Middle frontal gyrus (tissue), 1 donor: ENCODE data around the gene VSIG4.
"Not testable (repeated sequence)": the region's sequence is repeated elsewhere in the genome, so short reads cannot be mapped to it uniquely, and the experiment has no call there.

ENCODE experiments used
- DNase-seq: peaks from one replicate; pipeline ENCODE4 v3.0.0-alpha.2; 2015; ENCODE audit warnings: low spot score; ENCODE audit errors: extremely low spot score

VSIG4 gene, protein sequence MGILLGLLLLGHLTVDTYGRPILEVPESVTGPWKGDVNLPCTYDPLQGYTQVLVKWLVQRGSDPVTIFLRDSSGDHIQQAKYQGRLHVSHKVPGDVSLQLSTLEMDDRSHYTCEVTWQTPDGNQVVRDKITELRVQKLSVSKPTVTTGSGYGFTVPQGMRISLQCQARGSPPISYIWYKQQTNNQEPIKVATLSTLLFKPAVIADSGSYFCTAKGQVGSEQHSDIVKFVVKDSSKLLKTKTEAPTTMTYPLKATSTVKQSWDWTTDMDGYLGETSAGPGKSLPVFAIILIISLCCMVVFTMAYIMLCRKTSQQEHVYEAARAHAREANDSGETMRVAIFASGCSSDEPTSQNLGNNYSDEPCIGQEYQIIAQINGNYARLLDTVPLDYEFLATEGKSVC

DNA sequence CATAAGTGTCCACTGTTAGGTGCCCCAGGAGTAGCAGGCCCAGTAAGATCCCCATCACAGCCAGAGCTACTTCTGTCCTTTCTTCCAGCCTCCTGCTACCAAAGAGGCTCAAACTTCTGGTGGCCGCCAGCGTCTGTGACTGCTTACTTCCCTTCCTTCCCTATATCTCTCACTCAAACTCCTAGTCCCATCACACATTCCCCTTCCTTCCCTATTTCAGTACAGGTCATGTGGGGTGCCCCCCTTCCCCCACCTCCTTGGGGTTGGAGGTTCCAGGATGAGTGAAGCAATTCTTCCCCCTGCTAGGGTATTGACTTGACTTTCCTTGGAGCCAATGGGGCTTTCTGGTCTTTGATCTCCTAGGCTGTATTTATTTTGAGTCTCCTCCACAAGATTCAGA lies at the start of gene VSIG4:
TSS of gene VSIG4 (minus strand) at position 137 of the 400 bp plus-strand sequence. CDS start at position 55, 82 bp downstream.
- no peak for DNase-seq

DNA sequence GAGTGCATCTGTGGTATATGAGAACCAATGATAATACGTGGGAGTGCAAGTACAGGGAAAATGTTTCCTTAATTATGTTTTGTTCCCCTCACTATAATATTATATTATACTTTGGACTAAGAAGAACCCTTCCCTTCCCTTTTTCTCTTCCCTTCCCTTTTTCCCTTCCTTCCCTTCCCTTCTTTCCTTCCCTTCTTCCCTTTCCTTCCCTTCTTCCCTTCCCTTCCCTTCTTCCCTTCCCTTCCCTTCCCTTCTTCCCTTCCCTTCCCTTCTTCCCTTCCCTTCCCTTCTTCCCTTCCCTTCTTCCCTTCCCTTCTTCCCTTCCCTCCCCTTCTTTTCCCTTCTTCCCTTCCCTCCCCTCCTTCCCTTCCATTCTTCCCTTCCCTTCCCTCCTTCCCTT lies 36.9 kb upstream of the VSIG4 start:
- DNase-seq: no peak

DNA sequence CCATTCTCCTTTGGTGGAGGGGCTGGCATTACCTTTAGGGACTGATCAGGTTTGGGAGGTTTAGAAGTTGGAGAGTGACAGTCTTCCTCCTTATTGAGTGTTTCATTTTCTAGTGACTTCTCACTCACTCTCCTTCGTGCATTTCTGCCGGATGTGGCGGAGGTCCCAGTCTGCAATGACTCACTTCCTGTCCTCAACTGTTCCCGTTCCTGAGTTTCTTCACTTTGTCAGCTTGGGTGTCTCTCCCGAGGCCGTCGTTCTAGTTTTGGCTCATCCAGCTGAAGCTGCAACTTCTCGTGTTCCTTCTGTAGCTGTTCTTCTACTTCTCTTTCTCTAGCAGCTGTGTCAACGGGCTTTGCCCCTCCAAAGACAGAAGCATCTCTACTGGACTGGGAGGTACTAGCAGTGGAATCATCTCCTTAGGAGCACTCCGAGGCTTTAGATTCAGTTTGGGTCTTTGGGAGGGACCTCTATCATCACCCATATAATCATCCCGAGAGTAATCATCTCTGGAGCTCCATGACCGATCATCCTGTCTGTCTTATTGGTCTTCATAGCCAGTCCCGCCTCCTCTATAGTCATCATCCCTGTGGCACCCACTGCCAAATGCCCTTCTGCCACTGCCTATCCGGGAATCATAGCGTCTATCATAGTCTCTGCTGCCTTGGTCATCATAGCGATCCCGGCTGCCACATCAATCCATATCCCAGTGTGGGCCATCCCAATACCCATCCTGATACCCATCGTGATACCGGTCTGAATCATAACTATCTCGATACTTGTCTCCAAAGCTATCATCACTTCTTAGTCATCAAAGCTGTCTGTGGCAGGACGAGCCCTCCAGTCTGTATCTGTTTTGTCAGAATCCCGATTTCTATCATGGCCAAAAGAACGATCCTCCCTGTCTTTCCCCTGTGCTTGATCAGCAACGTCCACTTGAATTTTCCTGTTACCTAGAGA lies 35.3 kb upstream of the VSIG4 start:
- no peak for DNase-seq

DNA sequence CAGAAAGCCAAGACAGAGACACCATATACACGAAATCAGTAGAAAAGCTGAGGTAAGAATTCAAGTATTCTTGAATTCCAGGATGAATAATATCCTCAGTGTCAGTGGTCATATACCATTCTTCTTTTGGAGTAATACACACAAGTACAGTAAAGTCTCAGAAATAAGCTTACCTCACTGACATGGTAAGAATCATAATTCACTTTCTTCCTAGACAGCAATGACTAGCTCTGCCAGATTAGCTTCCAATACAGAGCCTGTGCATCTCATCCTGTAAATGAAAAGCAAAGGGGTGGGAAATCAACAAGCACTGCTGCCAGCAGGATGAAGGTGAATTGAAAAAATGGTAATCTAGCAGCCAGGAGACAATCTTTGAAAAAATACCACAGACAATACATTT lies 31.2 kb upstream of the VSIG4 start:
- DNase-seq: no peak

DNA sequence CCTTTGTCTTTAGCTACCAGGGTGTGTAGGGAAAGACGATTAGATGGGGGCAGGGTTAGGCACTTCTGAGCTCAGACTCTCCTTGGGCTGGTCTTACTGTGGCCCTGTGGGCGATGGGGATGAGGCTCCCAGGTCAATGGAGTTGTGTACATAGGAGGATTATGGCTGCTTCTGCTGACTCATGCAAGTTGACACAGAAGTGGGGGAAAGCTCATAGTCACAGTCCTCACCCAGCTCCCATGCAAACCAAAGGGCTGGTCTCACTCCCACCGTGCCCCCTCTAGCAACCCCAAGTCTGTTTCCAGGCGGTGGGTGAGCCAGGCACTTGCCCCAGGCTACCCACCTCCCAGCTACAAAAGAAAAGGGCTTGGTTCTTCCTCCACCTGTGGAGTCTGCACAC lies 24.4 kb upstream of the VSIG4 start:
- DNase-seq: no peak

DNA sequence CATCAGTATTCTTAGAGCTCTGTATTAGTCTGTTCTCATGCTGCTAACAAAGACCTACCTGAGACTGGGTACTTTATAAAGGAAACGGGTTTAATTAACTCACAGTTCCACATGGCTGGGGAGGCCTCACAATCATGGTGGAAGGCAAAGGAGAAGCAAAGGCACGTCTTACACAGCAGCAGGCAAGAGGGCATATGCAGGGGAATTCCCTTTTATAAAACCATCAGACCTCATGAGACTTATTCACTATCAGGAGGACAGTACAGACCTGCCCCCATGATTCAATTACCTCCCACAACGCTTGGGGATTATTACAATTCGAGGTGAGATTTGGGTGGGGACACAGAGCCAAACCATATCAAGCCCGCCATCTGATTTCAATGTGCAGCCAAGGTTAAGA lies 17.1 kb upstream of the VSIG4 start:
- not testable (repeated sequence) for DNase-seq

DNA sequence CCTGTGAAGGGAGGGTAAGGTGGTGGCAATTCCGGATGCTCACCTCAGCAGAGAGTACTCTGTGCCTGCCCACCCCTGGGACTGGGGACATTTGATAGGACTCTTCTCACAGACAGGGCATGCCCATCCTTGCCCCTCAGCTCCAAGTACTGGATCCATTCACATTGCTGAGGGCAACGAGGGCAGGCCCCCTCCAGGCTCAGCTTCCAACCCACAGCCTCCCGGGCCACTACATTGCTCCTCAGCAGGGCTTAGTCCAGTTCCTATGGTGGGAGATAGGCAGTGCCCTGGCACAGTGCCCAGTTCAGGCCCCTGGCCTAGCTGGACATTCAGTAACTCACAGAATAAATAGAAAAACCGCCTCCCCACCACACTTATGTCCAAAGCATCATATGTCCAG lies 15.1 kb upstream of the VSIG4 start:
- no peak for DNase-seq

DNA sequence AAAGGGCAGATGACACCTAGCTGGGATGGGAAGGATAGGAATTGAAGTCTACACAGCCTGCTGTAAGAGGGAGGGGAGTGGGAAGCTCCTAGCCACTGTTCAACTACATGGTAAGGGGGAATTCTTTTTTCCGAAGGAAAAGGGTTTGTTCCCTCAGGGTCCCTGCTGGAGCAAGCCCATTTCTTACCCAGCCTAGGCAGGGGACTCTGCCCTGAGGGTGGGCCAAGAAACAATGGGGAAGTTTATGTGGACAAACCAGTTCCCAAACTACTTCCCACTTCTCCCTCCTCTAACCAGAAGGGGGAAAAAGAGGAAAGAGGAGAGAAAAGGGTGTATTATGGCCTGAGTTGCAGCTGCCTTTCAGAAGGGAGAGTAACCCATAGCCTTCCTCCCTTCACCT lies 13.5 kb upstream of the VSIG4 start:
- DNase-seq: no peak

DNA sequence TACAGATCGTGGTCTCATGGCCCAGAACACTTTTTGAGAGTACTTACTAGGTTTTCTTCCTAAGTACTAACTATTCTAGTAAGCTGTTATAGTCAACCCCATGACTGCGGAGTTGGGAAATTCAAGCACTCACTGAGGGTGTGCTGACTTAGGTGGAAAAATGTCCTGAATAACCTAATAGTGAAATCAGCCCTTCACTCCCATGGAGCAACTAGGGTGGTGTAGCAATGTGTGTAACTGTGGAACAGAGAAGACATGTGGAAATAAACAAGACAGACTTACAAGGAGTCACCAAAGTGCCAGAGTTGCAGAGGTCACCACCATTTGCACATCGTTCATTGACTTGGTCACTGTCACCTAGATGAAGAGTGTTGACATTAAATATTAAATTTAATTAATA lies 12.1 kb upstream of the VSIG4 start:
- no peak for DNase-seq

DNA sequence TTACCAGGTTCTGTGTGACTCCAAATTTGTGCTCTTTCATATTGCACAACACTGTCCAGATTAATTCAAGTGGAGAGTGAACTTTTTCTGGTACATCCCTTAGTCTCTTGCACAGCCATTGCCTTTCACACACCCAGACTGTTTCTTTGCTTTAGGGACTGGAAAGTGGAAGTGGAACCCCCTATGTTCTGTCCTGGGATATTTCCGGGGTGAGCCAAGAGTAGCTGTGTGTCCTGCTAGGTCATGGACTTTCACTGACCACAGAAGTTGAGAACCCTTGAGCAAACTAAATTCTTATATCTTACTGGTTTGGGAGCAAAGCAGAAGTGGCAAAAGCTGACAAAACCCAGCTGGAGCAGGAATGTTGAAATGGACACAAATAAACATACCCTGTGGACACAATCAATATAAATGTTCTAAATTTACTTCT lies 10.3 kb upstream of the VSIG4 start:
- DNase-seq: no peak

DNA sequence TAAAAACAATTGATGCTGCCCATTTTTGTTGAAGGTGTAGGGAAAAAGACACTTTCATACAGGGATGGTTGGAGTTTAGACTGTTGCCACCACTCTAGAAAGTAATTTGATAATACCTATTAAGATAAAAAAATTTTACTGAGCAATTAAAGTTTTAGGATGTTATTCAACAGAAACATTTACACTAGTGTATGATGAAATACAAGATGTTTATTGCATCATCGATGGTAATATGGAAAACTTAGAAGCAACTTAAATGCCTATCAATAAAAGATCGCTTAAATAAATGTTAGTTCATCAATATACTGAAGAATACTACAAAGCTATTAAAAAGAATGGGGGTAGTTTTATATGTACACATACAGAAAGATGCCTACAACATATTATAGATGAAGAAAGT lies 9.2 kb upstream of the VSIG4 start:
- DNase-seq: no peak

DNA sequence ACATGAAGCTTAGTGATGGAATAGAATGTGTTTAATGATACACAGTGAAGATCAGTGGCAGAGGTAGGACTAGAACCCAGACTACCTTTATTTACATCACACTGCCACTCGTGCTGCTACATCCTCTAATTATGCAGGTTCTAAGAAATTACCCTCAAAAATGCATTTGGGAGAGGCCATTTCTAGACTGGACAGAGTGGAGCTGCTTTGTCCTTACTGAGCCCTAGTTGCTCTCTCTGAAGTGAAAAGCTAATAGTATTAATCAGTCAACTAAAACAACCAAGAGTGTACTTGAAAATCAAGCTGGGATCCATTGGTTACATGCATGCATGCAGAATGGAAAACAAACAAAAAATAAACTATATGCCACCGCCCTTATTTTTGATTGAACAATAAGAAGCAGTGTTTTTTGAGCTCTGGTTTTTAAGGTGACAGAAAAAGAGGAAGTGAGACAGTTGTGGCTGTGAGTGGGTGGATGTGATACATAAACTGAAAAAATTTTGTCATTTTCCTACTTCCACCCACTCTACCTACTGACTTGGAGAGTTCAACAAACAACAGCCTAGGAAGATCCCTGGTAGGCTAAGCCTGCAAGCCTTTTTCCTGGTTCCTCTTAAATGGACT lies 6.8 kb upstream of the VSIG4 start:
- DNase-seq: no peak

DNA sequence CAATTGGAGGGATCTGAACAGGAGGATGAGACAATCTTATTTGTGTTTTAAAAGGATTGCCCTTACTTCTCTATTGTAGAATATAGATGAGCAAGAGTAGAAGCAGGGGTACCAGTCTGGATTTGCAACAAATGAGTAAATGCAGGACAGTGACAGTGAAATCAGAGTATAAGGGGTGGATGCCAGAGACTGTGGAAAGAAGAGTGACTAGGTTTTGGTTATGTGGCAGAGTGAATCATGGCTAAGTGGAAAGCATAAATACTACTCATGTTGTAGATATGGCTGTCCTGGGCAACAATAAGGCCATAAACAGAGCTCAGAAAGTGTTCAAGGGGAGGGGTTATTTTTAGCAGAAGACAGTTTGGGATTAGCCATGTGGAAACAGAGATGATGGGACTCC lies 6.0 kb upstream of the VSIG4 start:
- no peak for DNase-seq

DNA sequence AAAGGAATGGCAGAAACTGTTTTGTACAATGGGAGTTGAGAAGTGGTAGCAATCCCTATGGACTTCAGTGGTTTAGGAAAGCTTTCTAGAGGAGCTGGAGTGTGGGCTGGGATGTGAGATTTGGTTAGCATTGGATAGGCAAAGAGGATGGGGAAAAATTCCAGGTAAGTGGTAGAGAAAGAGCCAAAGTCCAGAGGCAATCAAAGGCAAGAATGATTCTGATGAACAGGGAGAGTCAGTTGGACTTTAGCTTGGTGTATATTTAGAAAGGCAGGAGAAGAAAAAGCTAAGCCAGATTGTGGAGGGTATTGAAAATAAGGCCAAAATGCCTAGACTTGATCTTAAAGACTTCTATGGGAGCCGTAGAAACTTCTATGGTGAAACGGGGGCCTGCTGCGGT lies 3.7 kb upstream of the VSIG4 start:
- DNase-seq: no peak

DNA sequence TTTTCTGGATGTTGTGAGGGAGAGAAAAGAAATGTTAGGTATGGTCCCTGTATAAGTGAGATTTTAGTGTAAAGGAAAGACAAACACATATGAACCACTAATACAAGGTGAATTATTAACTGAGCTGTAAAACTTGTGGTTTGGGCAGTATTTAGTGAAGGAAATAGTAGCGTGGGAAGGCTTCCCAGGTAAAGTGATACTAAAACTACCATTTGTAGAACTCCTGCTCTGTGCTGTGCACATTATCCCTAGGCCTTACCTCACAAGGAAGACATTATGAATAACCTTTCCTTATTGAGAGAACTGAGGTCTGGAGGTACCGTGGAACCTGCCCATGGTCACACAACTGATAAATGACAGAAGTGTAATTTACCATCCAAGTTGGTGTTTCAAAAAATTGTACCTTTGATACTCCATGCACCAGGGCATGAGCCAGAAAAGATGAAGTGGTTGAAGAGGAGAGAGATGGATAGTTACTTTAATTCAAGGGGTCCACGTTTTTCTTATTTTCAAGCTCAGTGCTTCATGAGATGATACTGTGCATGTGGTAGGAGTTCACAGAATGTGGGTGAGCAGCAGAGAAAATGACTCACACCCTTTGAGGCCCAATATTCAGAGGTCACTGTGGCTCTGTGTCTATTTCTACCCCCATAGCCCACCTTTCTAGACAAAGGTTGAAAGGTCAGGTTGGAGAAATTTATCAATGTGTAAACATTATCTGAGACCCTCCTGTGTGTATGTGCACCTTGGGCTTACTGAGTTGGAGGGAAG lies 2.6 kb upstream of the VSIG4 start:
- DNase-seq: no peak

DNA sequence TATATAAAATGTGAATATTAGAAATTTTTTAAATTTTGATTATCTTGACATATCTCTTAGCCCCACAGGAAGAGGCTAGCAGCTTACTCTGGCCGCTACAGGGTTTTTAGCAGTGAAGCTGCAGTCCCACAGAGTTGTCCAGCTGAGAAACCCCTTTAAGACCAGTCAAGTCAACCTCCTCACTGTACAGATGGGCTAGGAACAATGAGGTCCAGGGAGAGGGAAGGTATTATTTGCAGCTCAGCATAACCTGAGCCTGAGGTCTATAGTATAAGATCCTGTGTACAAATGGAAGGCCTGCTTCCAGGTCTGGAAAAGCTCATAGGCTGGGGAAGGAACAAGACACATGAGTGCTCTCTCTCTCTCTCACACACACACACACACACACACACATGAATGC lies 1.8 kb downstream of the VSIG4 start:
- no peak for DNase-seq

DNA sequence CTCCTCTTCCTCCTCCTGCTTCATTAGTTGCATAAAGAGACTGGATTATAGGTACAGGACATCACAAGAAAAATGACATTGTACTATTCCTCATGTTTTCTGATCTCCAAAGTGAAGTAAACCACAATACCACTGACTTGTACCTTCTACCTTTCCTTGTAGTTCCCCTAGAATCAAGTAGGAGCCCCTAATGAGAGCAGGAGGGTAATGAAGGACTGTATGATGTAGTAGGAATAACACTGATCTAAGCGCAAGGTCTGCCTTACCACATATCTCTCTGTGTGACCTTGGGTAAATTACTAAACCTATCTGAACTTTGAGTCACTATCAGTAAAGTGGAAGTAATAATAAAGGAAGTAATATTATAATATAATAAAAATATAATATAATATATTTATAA lies 3.6 kb downstream of the VSIG4 start:
- no peak for DNase-seq

DNA sequence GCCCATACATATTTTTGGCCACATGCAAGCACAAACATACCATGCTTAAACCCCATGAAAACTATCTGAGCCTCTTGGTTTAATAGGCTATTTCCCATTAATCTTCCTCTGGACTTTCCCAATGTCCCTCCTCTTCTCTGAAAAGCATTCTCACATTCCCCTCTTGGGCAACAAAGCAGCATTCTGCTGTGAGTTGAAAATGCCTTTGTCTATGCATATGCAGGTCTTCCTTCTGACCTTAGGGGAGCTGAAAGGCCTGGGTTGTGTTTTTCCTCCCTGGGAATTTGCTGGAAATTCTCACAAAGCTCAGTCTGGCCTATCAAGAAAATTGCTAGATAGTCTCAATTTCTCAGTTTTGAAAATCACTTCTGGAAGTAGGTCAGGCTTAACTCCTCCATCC lies 4.2 kb downstream of the VSIG4 start:
- DNase-seq: no peak

DNA sequence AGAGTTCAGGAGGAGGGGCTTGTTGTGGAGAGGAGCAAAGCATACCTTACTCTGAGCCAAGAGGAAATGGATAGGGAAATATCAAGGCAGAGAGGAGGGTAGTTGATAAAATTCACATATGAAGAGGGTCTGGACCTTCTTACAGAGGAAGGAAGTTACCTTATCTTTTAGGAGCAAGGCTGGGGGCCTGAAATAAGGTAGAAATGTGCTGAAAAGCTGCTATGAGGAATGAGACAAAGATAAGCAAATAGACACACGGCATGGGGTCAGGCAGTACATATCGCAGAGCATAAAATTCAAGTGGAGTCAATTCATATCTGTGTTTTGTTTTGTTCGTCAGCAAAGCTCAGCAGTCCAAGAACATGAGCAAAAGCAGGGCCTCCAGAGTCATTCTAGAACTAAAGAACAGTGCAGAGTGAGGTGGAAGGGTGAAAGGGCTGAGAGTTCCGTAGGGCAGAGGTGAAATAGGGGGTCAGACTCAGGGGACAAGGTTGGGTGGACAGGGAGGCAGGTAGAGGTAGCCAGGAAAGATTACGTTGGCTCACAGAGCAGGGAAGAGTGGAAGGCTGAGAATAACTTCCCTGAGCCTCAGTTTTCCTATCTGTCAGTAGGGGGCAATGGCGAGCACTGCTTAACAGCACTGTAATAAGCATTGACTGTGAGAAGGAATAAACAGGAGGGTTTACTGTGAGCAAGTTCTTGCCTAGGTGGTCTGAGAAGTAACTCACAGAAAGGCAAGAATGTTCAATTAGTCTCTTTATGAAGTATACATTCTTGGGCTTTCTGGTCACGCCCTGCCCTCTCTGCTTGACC lies 9.2 kb downstream of the VSIG4 start:
- DNase-seq: no peak

DNA sequence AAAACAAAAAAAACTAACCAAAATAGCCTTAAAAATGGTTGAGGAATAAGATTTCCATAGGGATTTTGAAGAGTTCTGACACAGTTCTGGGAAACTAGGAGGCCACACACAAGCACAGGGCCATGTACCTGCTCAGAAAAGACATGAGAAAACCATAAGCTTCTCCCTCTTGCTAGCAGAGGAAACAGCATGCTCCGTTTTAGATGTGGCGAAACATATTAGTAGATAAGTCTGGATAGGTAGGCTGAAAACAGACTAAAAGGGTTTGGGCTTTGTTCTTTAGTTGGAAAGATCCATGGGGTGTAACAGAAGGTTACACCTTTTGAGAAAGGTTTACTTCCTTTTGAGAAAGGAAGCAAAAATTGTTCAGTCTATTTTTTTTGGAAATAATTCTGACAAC lies 10.9 kb downstream of the VSIG4 start:
- no peak for DNase-seq
